ENCODE measurements around the gene TFAP2A. TPM values are rescaled to one million over a fixed set of nuclear protein-coding genes. Genes with fewer than 3 reads are reported as not detected.

TFAP2A gene
- total RNA-seq, 1 experiment from 2014 or later: 0.42 TPM

DNA sequence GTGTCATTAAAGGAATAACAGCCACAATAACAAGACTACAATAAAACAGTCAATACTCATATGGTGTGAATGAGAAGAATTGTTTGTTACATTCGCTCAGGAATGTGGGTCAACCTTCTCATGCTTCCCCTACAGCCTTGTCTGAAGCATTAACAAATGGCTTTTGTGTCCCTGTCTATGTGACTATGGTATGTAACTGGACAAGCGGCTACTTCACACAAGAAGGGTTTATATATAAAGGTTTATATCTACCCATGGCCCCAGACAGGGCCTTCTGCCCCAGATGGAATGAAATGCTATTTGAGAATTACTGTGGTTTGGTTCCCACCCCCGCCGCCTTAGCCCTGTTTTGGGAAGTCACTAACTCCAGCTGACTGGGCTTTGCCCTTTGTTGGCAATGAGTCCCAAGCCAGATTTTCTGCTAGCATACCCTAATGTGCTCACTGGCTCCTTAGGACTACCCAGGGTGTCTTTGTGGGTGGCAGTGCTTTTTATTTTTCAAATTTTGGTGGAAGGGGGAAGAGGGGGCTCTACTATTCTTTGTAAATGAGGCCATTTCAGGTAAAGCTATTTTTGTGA is 39.4 kb downstream of the TFAP2A start:
- DNase-seq (ENCODE audit: low spot score): no peak
- TF ChIP-seq ZNF396 (CRISPR knock-in tag; IDR thresholded peaks at IDR 0.05; ENCODE audit: borderline replicate concordance) (no peak), SP1 (CRISPR knock-in tag; conservative IDR thresholded peaks at IDR 0.05) (no peak), ZNF317 (CRISPR knock-in tag; IDR thresholded peaks at IDR 0.05; ENCODE audit: borderline replicate concordance, low read depth) (no peak), ELF4 (CRISPR knock-in tag; IDR thresholded peaks at IDR 0.05; ENCODE audit: low read depth) (no peak), RELA (CRISPR knock-in tag; IDR thresholded peaks at IDR 0.05; ENCODE audit: borderline replicate concordance) (no peak), TEAD4 (CRISPR knock-in tag; IDR thresholded peaks at IDR 0.05) (no peak), GRHL2 (CRISPR knock-in tag; IDR thresholded peaks at IDR 0.05; ENCODE audit: insufficient replicate concordance, severe bottlenecking) (no peak), NFE2L1 (CRISPR knock-in tag; IDR thresholded peaks at IDR 0.05) (no peak), GTF2I (CRISPR knock-in tag; conservative IDR thresholded peaks at IDR 0.05) (no peak), KAT7 (CRISPR knock-in tag; IDR thresholded peaks at IDR 0.05; ENCODE audit: borderline replicate concordance) (no peak), JAZF1 (CRISPR knock-in tag; IDR thresholded peaks at IDR 0.05) (no peak), OVOL2 (CRISPR knock-in tag; IDR thresholded peaks at IDR 0.05; ENCODE audit: borderline replicate concordance) (no peak), NR1H2 (CRISPR knock-in tag; IDR thresholded peaks at IDR 0.05) (no peak)
- TF ChIP-seq, protein P1, sequence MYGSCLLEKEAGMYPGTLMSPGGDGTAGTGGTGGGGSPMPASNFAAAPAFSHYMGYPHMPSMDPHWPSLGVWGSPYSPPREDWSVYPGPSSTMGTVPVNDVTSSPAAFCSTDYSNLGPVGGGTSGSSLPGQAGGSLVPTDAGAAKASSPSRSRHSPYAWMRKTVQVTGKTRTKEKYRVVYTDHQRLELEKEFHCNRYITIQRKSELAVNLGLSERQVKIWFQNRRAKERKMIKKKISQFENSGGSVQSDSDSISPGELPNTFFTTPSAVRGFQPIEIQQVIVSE (CRISPR knock-in tag; IDR thresholded peaks at IDR 0.05; ENCODE audit: borderline replicate concordance): no peak
- TF ChIP-seq, protein P2, sequence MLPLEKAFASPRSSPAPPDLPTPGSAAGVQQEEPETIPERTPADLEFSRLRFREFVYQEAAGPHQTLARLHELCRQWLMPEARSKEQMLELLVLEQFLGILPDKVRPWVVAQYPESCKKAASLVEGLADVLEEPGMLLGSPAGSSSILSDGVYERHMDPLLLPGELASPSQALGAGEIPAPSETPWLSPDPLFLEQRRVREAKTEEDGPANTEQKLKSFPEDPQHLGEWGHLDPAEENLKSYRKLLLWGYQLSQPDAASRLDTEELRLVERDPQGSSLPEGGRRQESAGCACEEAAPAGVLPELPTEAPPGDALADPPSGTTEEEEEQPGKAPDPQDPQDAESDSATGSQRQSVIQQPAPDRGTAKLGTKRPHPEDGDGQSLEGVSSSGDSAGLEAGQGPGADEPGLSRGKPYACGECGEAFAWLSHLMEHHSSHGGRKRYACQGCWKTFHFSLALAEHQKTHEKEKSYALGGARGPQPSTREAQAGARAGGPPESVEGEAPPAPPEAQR (CRISPR knock-in tag; IDR thresholded peaks at IDR 0.05): no peak
- TF ChIP-seq, protein P3, sequence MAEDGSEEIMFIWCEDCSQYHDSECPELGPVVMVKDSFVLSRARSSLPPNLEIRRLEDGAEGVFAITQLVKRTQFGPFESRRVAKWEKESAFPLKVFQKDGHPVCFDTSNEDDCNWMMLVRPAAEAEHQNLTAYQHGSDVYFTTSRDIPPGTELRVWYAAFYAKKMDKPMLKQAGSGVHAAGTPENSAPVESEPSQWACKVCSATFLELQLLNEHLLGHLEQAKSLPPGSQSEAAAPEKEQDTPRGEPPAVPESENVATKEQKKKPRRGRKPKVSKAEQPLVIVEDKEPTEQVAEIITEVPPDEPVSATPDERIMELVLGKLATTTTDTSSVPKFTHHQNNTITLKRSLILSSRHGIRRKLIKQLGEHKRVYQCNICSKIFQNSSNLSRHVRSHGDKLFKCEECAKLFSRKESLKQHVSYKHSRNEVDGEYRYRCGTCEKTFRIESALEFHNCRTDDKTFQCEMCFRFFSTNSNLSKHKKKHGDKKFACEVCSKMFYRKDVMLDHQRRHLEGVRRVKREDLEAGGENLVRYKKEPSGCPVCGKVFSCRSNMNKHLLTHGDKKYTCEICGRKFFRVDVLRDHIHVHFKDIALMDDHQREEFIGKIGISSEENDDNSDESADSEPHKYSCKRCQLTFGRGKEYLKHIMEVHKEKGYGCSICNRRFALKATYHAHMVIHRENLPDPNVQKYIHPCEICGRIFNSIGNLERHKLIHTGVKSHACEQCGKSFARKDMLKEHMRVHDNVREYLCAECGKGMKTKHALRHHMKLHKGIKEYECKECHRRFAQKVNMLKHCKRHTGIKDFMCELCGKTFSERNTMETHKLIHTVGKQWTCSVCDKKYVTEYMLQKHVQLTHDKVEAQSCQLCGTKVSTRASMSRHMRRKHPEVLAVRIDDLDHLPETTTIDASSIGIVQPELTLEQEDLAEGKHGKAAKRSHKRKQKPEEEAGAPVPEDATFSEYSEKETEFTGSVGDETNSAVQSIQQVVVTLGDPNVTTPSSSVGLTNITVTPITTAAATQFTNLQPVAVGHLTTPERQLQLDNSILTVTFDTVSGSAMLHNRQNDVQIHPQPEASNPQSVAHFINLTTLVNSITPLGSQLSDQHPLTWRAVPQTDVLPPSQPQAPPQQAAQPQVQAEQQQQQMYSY (CRISPR knock-in tag; IDR thresholded peaks at IDR 0.05): no peak
- TF ChIP-seq, protein P4, sequence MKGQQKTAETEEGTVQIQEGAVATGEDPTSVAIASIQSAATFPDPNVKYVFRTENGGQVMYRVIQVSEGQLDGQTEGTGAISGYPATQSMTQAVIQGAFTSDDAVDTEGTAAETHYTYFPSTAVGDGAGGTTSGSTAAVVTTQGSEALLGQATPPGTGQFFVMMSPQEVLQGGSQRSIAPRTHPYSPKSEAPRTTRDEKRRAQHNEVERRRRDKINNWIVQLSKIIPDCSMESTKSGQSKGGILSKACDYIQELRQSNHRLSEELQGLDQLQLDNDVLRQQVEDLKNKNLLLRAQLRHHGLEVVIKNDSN (CRISPR knock-in tag; IDR thresholded peaks at IDR 0.05): no peak
- POLR2A ChIA-PET: no interaction called here
- CTCF ChIA-PET: interaction anchor here (0.8 kb wide), 1 partner anchor 59 kb away, joined by 3 read pairs; no protein-coding TSS in a partner anchor
- no peak for ATAC-seq
- H3K4me3 Mint-ChIP-seq: no peak overlapping the region
- H3K4me1 Mint-ChIP-seq: peaks cover 7% of the 10 kb centered on the region
- no peak overlapping the region for H3K27ac Mint-ChIP-seq
- no peaks in the 10 kb centered on the region for H3K36me3 Mint-ChIP-seq
- peaks cover 35% of the 10 kb centered on the region for H3K27me3 Mint-ChIP-seq (ENCODE audit: low read depth)
- H3K9me3 Mint-ChIP-seq: no peaks in the 10 kb centered on the region

DNA sequence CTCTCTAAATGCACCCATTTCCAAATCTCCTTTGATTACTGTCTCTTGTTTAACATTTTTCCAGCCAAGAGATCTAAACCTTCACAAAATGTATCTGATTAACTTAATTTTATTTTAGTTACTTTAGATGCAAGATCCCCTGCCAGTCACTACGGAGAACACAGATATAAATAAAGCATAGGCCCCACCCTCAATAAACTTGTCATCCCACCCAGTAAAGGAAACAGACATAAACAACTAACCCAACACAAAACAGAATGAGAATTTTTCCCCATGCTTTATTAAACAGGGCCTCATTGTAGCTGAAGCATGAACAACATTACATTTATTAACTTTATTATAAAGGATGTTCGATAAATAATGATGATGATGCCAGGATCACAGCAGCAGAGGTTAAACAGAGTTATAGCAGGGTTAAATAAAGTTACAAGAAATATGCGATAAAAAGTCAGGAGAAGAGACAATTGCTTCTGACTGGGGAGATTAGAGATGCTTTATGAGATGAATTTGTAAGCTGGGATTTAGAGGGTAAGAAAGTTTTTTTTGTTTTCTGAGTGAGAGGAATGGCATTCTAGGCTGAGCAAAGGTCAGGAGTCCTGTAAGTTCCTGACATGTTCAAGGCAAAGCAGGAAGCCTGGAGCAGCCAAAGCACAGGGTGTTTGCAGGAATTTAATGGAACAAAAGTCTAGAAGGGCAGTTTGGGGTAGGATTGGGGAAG is 41.1 kb downstream of the TFAP2A start:
- POLR2A ChIA-PET: no interaction called here
- no peaks in the 10 kb centered on the region for H3K36me3 Mint-ChIP-seq
- H3K4me3 Mint-ChIP-seq: no peak overlapping the region

More for the DNA sequence above, 41.1 kb downstream of the TFAP2A start:
- H3K4me1 Mint-ChIP-seq: peaks cover 6% of the 10 kb centered on the region
- no peak overlapping the region for H3K27ac Mint-ChIP-seq
- peaks cover 21% of the 10 kb centered on the region for H3K27me3 Mint-ChIP-seq (ENCODE audit: low read depth)
- DNase-seq (ENCODE audit: low spot score) (no peak), ATAC-seq (no peak)
- no peak for TF ChIP-seq MYBL2 (CRISPR knock-in tag; IDR thresholded peaks at IDR 0.05)
- TF ChIP-seq, protein P2 (CRISPR knock-in tag; IDR thresholded peaks at IDR 0.05): no peak
- no peak for TF ChIP-seq TP53 (CRISPR knock-in tag; IDR thresholded peaks at IDR 0.05)
- TF ChIP-seq, protein P5, sequence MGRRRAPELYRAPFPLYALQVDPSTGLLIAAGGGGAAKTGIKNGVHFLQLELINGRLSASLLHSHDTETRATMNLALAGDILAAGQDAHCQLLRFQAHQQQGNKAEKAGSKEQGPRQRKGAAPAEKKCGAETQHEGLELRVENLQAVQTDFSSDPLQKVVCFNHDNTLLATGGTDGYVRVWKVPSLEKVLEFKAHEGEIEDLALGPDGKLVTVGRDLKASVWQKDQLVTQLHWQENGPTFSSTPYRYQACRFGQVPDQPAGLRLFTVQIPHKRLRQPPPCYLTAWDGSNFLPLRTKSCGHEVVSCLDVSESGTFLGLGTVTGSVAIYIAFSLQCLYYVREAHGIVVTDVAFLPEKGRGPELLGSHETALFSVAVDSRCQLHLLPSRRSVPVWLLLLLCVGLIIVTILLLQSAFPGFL (CRISPR knock-in tag; IDR thresholded peaks at IDR 0.05; ENCODE audit: borderline replicate concordance): no peak
- CTCF ChIA-PET: no interaction called here
- H3K9me3 Mint-ChIP-seq: no peaks in the 10 kb centered on the region

Data from WTC11 (cell line).